Psoas muscle (tissue), 8 donors: Measurements from ENCODE around the gene TAF5L. TPM values are rescaled to one million over a fixed set of nuclear protein-coding genes. Genes with fewer than 3 reads are reported as not detected.
"Not testable (repeated sequence)": the region's sequence is repeated elsewhere in the genome, so short reads cannot be mapped to it uniquely, and the experiment has no call there.

Experiments
- ATAC-seq, 4 donors: fragments of 200-7000 bp; cut with Tn5 transposase; one replicate each; pipeline ENCODE4 v1.9.1; 2020; ENCODE audit warnings: moderate library complexity in 3 of 4, mild to moderate bottlenecking in 2 of 4
- DNase-seq, 2 donors: peaks; one replicate each; pipeline ENCODE4 v3.0.0-alpha.2; 2020
- H3K27ac ChIP-seq: fragments of 200-600 bp; one replicate; pipeline ENCODE4 v1.8.0; 2022
- H3K27me3 ChIP-seq, 3 donors: fragments of 200-600 bp in 1 of 3; one replicate each; pipeline versions ENCODE4 v1.6.1 to v1.8.0; 2013 to 2022; ENCODE audit warnings: low read length in 2 of 3, mild to moderate bottlenecking in 2 of 3, moderate library complexity in 1 of 3; ENCODE audit not compliant: insufficient read depth in 3 of 3
- H3K36me3 ChIP-seq, 2 donors: fragments of 200-600 bp in 1 of 2; one replicate each; pipeline versions ENCODE4 v1.6.1 to v1.8.0; 2013 to 2022; ENCODE audit warnings: low read depth in 1 of 2, mild to moderate bottlenecking in 1 of 2, moderate library complexity in 1 of 2; ENCODE audit not compliant: insufficient read depth in 1 of 2
- H3K4me1 ChIP-seq: fragments of 200-600 bp; one replicate; pipeline ENCODE4 v1.8.0; 2022
- H3K4me3 ChIP-seq: fragments of 200-600 bp; one replicate; pipeline ENCODE4 v1.8.0; 2022; ENCODE audit warnings: mild to moderate bottlenecking
- H3K9me3 ChIP-seq: fragments of 200-600 bp; one replicate; pipeline ENCODE4 v1.8.0; 2022
- CTCF ChIP-seq: fragments of 200-600 bp; IDR thresholded peaks from one replicate; pipeline ENCODE4 v1.8.0; 2022; ENCODE audit warnings: antibody characterized with exemption
- WGBS, 3 donors: extraction: QIAGEN DNeasy Blood & Tissue Kit; methylation state at CpG; one replicate each; pipeline versions ENCODE4 v1.1.6 to v1.1.7; 2013; 5-methylcytosine and 5-hydroxymethylcytosine counted together
- intact Hi-C, 2 donors: fragments of 100-400 bp; cut with DNase I; formaldehyde crosslinking; loops; one replicate each; pipeline versions ENCODE4 v1.11.0 to v1.14.2; 2022
- polyA plus RNA-seq, 3 donors: library from polyadenylated mRNA; stranded (reverse); fragments of 200-250 nt; gene quantifications; one replicate each; pipeline ENCODE4 v1.2.3, GENCODE V29; 2013
- total RNA-seq, 4 donors: library from RNA; stranded (reverse); fragmentation: NEBNext Ultra II Directional in 2 of 4; extraction: Animal tissue kit (Norgen Biotek cat#: 25700) in 2 of 4; gene quantifications; one replicate each; pipeline versions ENCODE4 v1.2.1 to v1.2.4, GENCODE V29; 2021 to 2023
- donor health status: healthy with polysubstance abuse.
- donor health status: DM: no; HTN: no; CAD: no; lungs with moderate emphysema.
- donor health status: Bipolar disorder and iron deficiency.
- donor health status: healthy.
- donor health status: DM: yes; HTN: yes; CAD: no.
- donor health status: DM: no; HTN: no; CAD: no.
- donor health status: DM: no; HTN: no; CAD: no.
- donor health status: DM: yes; HTN: yes; CAD: no.

Gene TAF5L
- total and polyA plus RNA-seq, 7 donors: 8.5 to 49.0 (median 15.9) TPM

GRCh38 chr1:229624521-229625070 is 1.3 kb downstream of the TAF5L start:
- H3K27ac ChIP-seq: peak overlapping the region; percentile 85
- ATAC-seq (peak; percentile 58 to 78 (median 76)), DNase-seq (no peak)
- intact Hi-C loops: loop anchor here in 1 of 2 donors (1.0 to 10.0 kb wide), 2 partner anchors 65 to 190 kb away; partner anchors contain the start of gene ACTA1
- peaks cover 4 to 7% of the 10 kb centered on the region in 2 donors for H3K36me3 ChIP-seq
- peaks cover 58% of the 10 kb centered on the region for H3K4me1 ChIP-seq
- no peaks in the 10 kb centered on the region for H3K9me3 ChIP-seq
- no peak for TF ChIP-seq CTCF
- no peaks in the 10 kb centered on the region for H3K27me3 ChIP-seq
- peak overlapping the region; percentile 98 for H3K4me3 ChIP-seq
- WGBS, 3 donors: 37 to 43% (median 39%) methylated on average over 9 of the region's 9 CpGs

DNA sequence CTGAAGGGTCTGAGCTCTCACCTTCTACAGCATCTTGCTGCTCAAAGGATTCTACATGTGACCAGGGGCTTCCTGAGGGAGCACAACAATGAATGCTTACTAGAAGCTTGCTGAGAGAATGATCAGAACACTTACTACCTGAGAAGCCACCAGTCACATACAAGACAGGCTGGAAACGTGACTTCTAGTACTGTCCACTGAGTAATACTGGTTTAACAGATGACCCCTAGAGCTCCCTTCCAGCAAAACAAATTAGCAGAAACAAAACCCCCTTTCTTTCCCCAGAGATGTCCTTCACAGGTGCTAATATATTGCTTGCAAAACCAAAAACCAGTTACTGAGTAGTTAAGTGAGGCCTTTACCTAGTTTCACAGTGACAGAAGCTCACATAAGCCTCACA is 2.1 kb downstream of the TAF5L start:
- Histone ChIP-seq H3K4me1 (peaks cover 59% of the 10 kb centered on the region), H3K27me3 (no peaks in the 10 kb centered on the region), H3K9me3 (no peaks in the 10 kb centered on the region), H3K27ac (peak overlapping the region; percentile 85), H3K36me3 (peaks cover 2 to 4% of the 10 kb centered on the region in 2 donors), H3K4me3 (peak overlapping the region; percentile 98)
- WGBS, 3 donors: 59 to 87% (median 65%) methylated on average over 1 of the region's 1 CpG
- intact Hi-C loops: loop anchor here in 1 of 2 donors (10.0 kb wide), 1 partner anchor 189 kb away; the partner anchor contains the start of gene ACTA1
- ATAC-seq (no peak), DNase-seq (no peak)
- no peak for TF ChIP-seq CTCF

DNA sequence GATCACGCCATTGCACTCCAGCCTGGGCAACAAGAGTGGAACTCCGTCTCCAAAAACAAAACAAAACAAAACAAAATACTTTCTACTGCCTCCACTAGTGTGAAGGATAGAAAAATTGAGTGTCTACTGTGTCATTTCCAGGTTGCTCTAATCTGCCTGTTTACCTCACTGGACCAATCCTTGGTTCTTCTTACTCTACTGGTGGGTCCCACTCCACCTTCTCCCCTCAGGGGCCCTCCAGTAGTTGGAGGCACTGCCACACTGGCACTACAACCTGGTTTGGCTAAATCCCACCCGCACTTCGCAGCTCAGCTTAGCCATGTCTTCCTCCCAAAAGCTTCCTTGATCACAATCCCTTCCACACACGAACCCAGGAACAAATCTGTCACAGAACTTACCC is 2.7 kb downstream of the TAF5L start:
- Histone ChIP-seq H3K4me1 (peaks cover 66% of the 10 kb centered on the region), H3K9me3 (no peaks in the 10 kb centered on the region), H3K4me3 (no peak overlapping the region), H3K36me3 (peaks cover 0 to 4% of the 10 kb centered on the region in 2 donors), H3K27ac (no peak overlapping the region), H3K27me3 (no peaks in the 10 kb centered on the region)
- intact Hi-C loops: loop anchor here in 1 of 2 donors (10.0 kb wide), 1 partner anchor 188 kb away; the partner anchor contains the start of gene ACTA1
- DNase-seq: no peak
- WGBS, 3 donors: 84 to 92% (median 85%) methylated on average over 5 of the region's 5 CpGs
- ATAC-seq: no peak
- no peak for TF ChIP-seq CTCF

GRCh38 chr1:229622641-229623120 is 3.2 kb downstream of the TAF5L start:
- H3K9me3 ChIP-seq, H3K27ac ChIP-seq, DNase-seq, H3K27me3 ChIP-seq, ATAC-seq, H3K36me3 ChIP-seq, H3K4me3 ChIP-seq: not testable (repeated sequence)
- peaks cover 64% of the 10 kb centered on the region for H3K4me1 ChIP-seq
- 76 to 89% (median 84%) methylated on average over 10 of the region's 10 CpGs for WGBS, 3 donors
- intact Hi-C loops: loop anchor here in 1 of 2 donors (10.0 kb wide), 1 partner anchor 188 kb away; the partner anchor contains the start of gene ACTA1

DNA sequence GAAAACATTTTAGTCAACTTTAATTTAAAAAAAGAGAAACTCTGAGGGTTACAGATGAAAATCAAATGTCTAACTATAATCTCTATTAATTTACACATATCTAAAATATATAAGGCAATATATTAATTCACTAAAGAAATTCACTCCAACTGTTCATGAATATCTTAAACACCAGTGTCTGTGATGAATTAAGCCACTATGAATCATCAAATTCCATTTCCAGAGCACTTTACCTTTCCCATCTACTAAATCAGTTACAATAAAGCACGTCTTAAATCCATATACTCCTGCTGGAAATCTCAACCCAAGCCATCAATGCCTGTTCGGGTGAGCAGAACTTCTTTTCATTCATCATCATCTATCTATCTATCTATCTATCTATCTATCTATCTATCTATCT is 4.3 kb downstream of the TAF5L start:
- peaks cover 0 to 4% of the 10 kb centered on the region in 2 donors for H3K36me3 ChIP-seq
- H3K4me3 ChIP-seq: no peak overlapping the region
- 89 to 97% (median 89%) methylated on average over 2 of the region's 2 CpGs for WGBS, 3 donors
- no peaks in the 10 kb centered on the region for H3K27me3 ChIP-seq
- no peak for DNase-seq
- intact Hi-C loops: loop anchor here in 1 of 2 donors (10.0 kb wide), 1 partner anchor 187 kb away; the partner anchor contains the start of gene ACTA1
- H3K9me3 ChIP-seq: no peaks in the 10 kb centered on the region
- TF ChIP-seq CTCF: no peak
- no peak overlapping the region for H3K27ac ChIP-seq
- peaks cover 55% of the 10 kb centered on the region for H3K4me1 ChIP-seq
- ATAC-seq: no peak
